A673 (cell line): ENCODE results near the gene FUT9. TPM values are rescaled to one million over a fixed set of nuclear protein-coding genes. Genes with fewer than 3 reads are reported as not detected.

Experiments used
- BruUV-seq: library from RNA; stranded (reverse); fragments of 400-500 nt; replicated peaks from 2 replicates; lab custom pipeline; 2021; lab: Mats Ljungman, UMichigan
- CTCF ChIA-PET: fragments of 300-600 bp; sonication (Branson Sonifier 250); formaldehyde crosslinking; loops from one replicate; lab custom pipeline; 2022; ENCODE audit warnings: antibody characterized with exemption; lab: Charles Lee
- POLR2A ChIA-PET: fragments of 300-600 bp; sonication (Branson Sonifier 250); formaldehyde crosslinking; loops from one replicate; lab custom pipeline; 2022; ENCODE audit warnings: antibody characterized with exemption; ENCODE audit not compliant: low non-redundant PET; lab: Charles Lee
- DNase-seq: peaks from one replicate; pipeline ENCODE4 v3.0.0-alpha.2; 2015; ENCODE audit warnings: low spot score
- H3K27ac ChIP-seq: fragments of 200-600 bp; sonication (generic); 2 replicates; pipeline ENCODE4 v1.5.1; 2016; ENCODE audit warnings: mixed run types, low read depth, mild to moderate bottlenecking, mixed read lengths, antibody characterized with exemption, low read length; ENCODE audit not compliant: poor library complexity, severe bottlenecking
- H3K27me3 ChIP-seq: fragments of 200-600 bp; sonication (generic); replicated peaks from 2 replicates; pipeline ENCODE4 v1.6.1; 2017; ENCODE audit warnings: mixed run types, low read depth, mild to moderate bottlenecking, mixed read lengths, antibody characterized with exemption, low read length; ENCODE audit not compliant: insufficient read depth, poor library complexity
- H3K36me3 ChIP-seq: fragments of 200-600 bp; sonication (generic); 2 replicates; pipeline ENCODE4 v1.6.1; 2016; ENCODE audit warnings: mixed run types, mild to moderate bottlenecking, mixed read lengths, antibody characterized with exemption, low read length; ENCODE audit not compliant: insufficient read depth, poor library complexity, severe bottlenecking
- H3K4me1 ChIP-seq: fragments of 200-600 bp; sonication (generic); 2 replicates; pipeline ENCODE4 v1.6.1; 2017; ENCODE audit warnings: mixed run types, mild to moderate bottlenecking, mixed read lengths, antibody characterized with exemption, low read length; ENCODE audit not compliant: insufficient read depth, poor library complexity, severe bottlenecking
- H3K4me3 ChIP-seq: fragments of 200-600 bp; sonication (generic); 2 replicates; pipeline ENCODE4 v1.5.1; 2016; ENCODE audit warnings: low read depth, mixed run types, mild to moderate bottlenecking, mixed read lengths, low read length; ENCODE audit not compliant: poor library complexity, severe bottlenecking
- H3K9me3 ChIP-seq: fragments of 200-600 bp; sonication (generic); 2 replicates; pipeline ENCODE4 v1.6.1; 2016; ENCODE audit warnings: mixed run types, low read depth, mild to moderate bottlenecking, mixed read lengths, antibody characterized with exemption, low read length; ENCODE audit not compliant: poor library complexity, severe bottlenecking
- CTCF ChIP-seq: fragments of 300-800, 200-600 bp; sonication (generic); conservative IDR thresholded peaks from 2 replicates; pipeline ENCODE4 v1.5.1; 2017; ENCODE audit warnings: low read depth, mild to moderate bottlenecking, antibody characterized with exemption, low read length, moderate library complexity, mixed read lengths
- EZH2 ChIP-seq: fragments of 200-600 bp; sonication (generic); IDR thresholded peaks from 2 replicates; pipeline ENCODE4 v1.6.1; 2017; ENCODE audit warnings: borderline replicate concordance, low read depth, mild to moderate bottlenecking, mixed read lengths, antibody characterized with exemption, low read length; ENCODE audit not compliant: poor library complexity, severe bottlenecking
- intact Hi-C: fragments of 100-400 bp; cut with micrococcal nuclease; formaldehyde crosslinking; loops from one replicate; pipeline ENCODE4 v1.10.0; 2022; ENCODE audit not compliant: unreplicated experiment
- total RNA-seq: library from RNA; stranded (reverse); gene quantifications from 2 replicates; pipeline ENCODE4 v1.2.3, GENCODE V29; 2021

FUT9 gene
- total RNA-seq, 1 experiment from 2014 or later = 4.3 TPM

- TF ChIP-seq EZH2 (no peak), CTCF (no peak)
- no peak overlapping the region for H3K4me3 ChIP-seq
- H3K27me3 ChIP-seq = no peaks in the 10 kb centered on the region
- H3K27ac ChIP-seq = no peak overlapping the region
- DNase-seq = no peak
- H3K36me3 ChIP-seq = no peaks in the 10 kb centered on the region
- no TSS peak for BruUV-seq
- no peaks in the 10 kb centered on the region for H3K4me1 ChIP-seq
- ChIA-PET POLR2A (no interaction called here), CTCF (no interaction called here)
- intact Hi-C loops = no loop called here
- H3K9me3 ChIP-seq = no peaks in the 10 kb centered on the region
Observed at GRCh38 chr6:96002912-96003311, 12.9 kb upstream of the FUT9 start.

GRCh38 chr6:96007663-96008062 is 8.1 kb upstream of the FUT9 start:
- no peaks in the 10 kb centered on the region for H3K4me1 ChIP-seq
- no TSS peak for BruUV-seq
- no peak for TF ChIP-seq CTCF
- no peak for TF ChIP-seq EZH2
- intact Hi-C loops = no loop called here
- H3K4me3 ChIP-seq = no peak overlapping the region
- H3K27me3 ChIP-seq = no peaks in the 10 kb centered on the region
- no peaks in the 10 kb centered on the region for H3K36me3 ChIP-seq
- no peak for DNase-seq
- CTCF ChIA-PET = no interaction called here
- POLR2A ChIA-PET = no interaction called here
- no peak overlapping the region for H3K27ac ChIP-seq
- no peaks in the 10 kb centered on the region for H3K9me3 ChIP-seq

- BruUV-seq = no TSS peak
- intact Hi-C loops = no loop called here
- no peak overlapping the region for H3K27ac ChIP-seq
- no peak for DNase-seq
- no peaks in the 10 kb centered on the region for H3K9me3 ChIP-seq
- TF ChIP-seq EZH2 (no peak), CTCF (no peak)
- ChIA-PET POLR2A (no interaction called here), CTCF (no interaction called here)
- H3K4me1 ChIP-seq = no peaks in the 10 kb centered on the region
- H3K27me3 ChIP-seq = peaks cover 18% of the 10 kb centered on the region
- no peak overlapping the region for H3K4me3 ChIP-seq
- H3K36me3 ChIP-seq = no peaks in the 10 kb centered on the region
Observed at GRCh38 chr6:96013531-96013930, 2.2 kb upstream of the FUT9 start.
